ENCODE data around the gene PLEKHG5.

PLEKHG5 gene

DNA sequence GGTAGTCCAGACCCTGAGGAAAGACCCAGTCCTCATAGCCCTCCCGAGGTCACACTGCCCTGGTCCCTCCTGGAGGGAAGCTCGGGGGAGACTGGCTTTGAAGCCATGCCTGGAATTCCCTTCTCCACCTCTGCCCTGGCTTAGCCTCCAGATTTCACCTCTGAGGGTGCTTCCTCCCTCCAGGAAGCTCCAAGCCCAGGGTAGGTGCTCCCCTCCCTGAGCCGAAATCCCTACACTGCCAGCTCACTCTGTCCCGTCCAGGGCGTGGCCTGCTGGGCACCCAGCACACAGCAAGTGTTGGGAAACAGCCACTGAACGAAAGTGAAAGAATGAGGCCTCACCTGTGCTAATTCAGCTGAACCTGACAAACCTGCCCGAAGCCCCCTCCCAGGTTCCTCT is 19.5 kb downstream of the PLEKHG5 start:
- TF ChIP-seq, protein P1, sequence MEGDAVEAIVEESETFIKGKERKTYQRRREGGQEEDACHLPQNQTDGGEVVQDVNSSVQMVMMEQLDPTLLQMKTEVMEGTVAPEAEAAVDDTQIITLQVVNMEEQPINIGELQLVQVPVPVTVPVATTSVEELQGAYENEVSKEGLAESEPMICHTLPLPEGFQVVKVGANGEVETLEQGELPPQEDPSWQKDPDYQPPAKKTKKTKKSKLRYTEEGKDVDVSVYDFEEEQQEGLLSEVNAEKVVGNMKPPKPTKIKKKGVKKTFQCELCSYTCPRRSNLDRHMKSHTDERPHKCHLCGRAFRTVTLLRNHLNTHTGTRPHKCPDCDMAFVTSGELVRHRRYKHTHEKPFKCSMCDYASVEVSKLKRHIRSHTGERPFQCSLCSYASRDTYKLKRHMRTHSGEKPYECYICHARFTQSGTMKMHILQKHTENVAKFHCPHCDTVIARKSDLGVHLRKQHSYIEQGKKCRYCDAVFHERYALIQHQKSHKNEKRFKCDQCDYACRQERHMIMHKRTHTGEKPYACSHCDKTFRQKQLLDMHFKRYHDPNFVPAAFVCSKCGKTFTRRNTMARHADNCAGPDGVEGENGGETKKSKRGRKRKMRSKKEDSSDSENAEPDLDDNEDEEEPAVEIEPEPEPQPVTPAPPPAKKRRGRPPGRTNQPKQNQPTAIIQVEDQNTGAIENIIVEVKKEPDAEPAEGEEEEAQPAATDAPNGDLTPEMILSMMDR (IDR thresholded peaks at IDR 0.05; ENCODE audit: borderline replicate concordance, insufficient read depth, low read depth, low read length), result no peak
- H3K4me3 ChIP-seq (ENCODE audit: low read depth, low read length), result no peak overlapping the region

GRCh38 chr1:6471086-6471969 is 20.1 kb downstream of the PLEKHG5 start:
- no peak overlapping the region for H3K4me3 ChIP-seq (ENCODE audit: low read depth, low read length)
- TF ChIP-seq, protein P1 (IDR thresholded peaks at IDR 0.05; ENCODE audit: borderline replicate concordance, insufficient read depth, low read depth, low read length), result no peak

DNA sequence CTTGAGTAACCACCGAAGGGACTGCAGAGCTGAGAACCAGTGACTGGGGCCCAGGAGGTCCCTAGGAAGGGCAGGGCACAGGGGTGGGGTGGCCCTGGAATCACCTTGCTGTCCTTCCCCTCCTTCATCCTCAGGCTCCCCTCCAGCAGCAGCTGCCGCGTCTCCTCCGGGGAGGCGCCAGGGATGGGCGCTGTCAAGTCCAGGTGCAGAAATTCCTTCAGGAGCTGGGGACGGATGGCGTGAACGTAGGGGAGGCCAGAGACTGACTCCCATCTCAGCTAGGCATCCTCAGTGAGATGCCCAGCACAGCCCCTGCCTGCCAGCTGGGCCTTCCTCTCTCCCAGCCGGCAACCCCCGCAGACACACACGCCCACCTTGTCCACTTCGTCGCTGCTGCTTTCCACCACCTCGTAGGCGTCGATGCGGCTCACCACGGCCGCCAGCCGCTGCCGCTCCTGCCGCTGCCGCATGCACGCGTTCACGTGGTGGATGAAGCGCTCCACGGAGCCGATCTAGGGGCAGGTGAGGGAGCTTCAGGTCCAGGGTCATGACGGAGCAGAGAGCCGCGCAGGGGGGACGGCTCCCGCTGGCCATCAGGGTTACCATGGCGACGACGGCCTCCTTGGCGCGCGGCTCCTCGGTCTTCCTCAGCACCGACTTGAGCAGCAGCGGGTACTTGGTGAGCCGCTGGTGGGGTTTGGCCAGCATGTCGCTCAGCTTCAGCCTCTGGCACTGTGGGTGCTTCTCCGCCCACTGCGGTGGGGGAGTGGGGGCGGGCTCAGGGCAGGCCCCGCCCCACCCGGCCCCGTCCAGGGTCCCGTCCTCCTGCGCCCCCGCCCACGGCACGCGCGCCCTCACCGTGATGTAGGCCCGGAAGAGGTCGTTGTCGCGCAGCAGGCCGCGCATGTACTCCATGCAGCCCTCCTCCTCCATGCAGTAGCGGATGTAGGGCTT is 21.1 kb downstream of the PLEKHG5 start:
- TF ChIP-seq, protein P1 (IDR thresholded peaks at IDR 0.05; ENCODE audit: borderline replicate concordance, insufficient read depth, low read depth, low read length), result no peak
- H3K4me3 ChIP-seq (ENCODE audit: low read depth, low read length), result no peak overlapping the region

GRCh38 chr1:6468729-6469461 is 22.6 kb downstream of the PLEKHG5 start:
- TF ChIP-seq, protein P1 (IDR thresholded peaks at IDR 0.05; ENCODE audit: borderline replicate concordance, insufficient read depth, low read depth, low read length), result no peak
- H3K4me3 ChIP-seq (ENCODE audit: low read depth, low read length), result no peak overlapping the region

GRCh38 chr1:6467744-6468688 is 23.5 kb downstream of the PLEKHG5 start:
- TF ChIP-seq, protein P1 (IDR thresholded peaks at IDR 0.05; ENCODE audit: borderline replicate concordance, insufficient read depth, low read depth, low read length), result no peak
- no peak overlapping the region for H3K4me3 ChIP-seq (ENCODE audit: low read depth, low read length)

DNA sequence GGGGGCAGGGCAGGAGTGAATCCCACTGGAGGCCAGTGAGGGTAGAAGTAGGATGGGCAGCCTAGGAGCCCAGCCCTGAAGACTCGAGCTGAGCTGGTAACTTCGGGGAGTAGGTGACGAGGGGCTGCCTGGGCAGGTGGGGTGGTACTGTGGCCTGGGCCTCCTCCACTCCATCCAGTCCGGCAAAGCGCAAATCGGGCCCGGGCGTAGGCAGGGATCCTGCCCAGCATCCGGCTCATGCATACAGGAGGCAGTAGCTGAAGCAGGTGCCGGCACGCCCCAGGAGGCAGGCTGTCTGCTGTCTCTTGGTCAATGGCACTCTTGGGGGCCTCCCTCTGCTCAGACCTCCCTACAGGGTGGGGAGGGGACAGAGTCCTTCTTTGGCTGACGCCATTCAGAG is 24.2 kb downstream of the PLEKHG5 start:
- TF ChIP-seq, protein P1 (IDR thresholded peaks at IDR 0.05; ENCODE audit: borderline replicate concordance, insufficient read depth, low read depth, low read length), result no peak
- no peak overlapping the region for H3K4me3 ChIP-seq (ENCODE audit: low read depth, low read length)

Data from GM12875 (cell line).